Measurements from ENCODE around the gene GRIFIN. TPM values are rescaled to one million over a fixed set of nuclear protein-coding genes. Genes with fewer than 3 reads are reported as not detected.

The GRIFIN gene
- total RNA-seq, 2 donors from 2014 or later = not detected

- H3K36me3 ChIP-seq = no peaks in the 10 kb centered on the region
Observed at GRCh38 chr7:2436341-2437104, 39.7 kb downstream of the GRIFIN start.

DNA sequence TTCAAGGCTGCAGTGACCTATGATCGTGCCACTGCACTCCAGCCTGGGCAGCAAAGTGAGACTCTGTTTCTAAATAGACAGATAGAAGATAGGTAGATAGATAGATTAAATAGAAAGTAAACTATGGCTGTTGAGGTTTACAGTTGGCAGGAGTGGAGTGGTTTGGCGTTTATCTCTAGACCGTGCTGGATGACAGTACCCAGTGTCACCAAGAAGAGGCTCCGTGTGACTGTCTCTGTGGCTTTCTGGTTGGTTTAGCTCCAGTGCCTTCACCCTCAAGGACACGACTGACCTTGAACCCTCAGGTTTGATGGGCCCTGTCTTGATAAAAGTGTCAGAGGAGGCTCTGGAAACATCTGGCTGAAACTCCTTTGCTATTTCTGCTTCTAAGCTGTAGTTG lies 41.1 kb downstream of the GRIFIN start:
- WGBS = 89% methylated on average over 5 of the region's 5 CpGs
- no peak for DNase-seq (ENCODE audit: low spot score)
- Histone ChIP-seq H3K9me3 (no peaks in the 10 kb centered on the region), H3K4me1 (replicated peaks) (peaks cover 10% of the 10 kb centered on the region), H3K27me3 (replicated peaks; ENCODE audit: insufficient read depth) (no peaks in the 10 kb centered on the region), H3K4me3 (no peak overlapping the region), H3K27ac (no peak overlapping the region), H3K36me3 (no peaks in the 10 kb centered on the region)
- no peak for TF ChIP-seq POLR2AphosphoS5 (IDR thresholded peaks at IDR 0.05)
- TF ChIP-seq, protein P1, sequence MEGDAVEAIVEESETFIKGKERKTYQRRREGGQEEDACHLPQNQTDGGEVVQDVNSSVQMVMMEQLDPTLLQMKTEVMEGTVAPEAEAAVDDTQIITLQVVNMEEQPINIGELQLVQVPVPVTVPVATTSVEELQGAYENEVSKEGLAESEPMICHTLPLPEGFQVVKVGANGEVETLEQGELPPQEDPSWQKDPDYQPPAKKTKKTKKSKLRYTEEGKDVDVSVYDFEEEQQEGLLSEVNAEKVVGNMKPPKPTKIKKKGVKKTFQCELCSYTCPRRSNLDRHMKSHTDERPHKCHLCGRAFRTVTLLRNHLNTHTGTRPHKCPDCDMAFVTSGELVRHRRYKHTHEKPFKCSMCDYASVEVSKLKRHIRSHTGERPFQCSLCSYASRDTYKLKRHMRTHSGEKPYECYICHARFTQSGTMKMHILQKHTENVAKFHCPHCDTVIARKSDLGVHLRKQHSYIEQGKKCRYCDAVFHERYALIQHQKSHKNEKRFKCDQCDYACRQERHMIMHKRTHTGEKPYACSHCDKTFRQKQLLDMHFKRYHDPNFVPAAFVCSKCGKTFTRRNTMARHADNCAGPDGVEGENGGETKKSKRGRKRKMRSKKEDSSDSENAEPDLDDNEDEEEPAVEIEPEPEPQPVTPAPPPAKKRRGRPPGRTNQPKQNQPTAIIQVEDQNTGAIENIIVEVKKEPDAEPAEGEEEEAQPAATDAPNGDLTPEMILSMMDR (IDR thresholded peaks at IDR 0.05) = no peak
- TF ChIP-seq POLR2A (IDR thresholded peaks at IDR 0.05) = no peak
- intact Hi-C loops (cut with DNase I) = no loop called here

More at GRCh38 chr7:2436341-2437104, 39.7 kb downstream of the GRIFIN start:
- Histone ChIP-seq H3K27me3 (replicated peaks; ENCODE audit: insufficient read depth) (no peaks in the 10 kb centered on the region), H3K27ac (no peak overlapping the region), H3K4me1 (replicated peaks) (peaks cover 10% of the 10 kb centered on the region), H3K9me3 (no peaks in the 10 kb centered on the region), H3K4me3 (no peak overlapping the region)
- TF ChIP-seq, protein P1 (IDR thresholded peaks at IDR 0.05) = no peak
- TF ChIP-seq POLR2A (IDR thresholded peaks at IDR 0.05) (no peak), POLR2AphosphoS5 (IDR thresholded peaks at IDR 0.05) (no peak)
- intact Hi-C loops (cut with DNase I) = no loop called here
- 87% methylated on average over 25 of the region's 25 CpGs for WGBS
- DNase-seq (ENCODE audit: low spot score) = no peak

DNA sequence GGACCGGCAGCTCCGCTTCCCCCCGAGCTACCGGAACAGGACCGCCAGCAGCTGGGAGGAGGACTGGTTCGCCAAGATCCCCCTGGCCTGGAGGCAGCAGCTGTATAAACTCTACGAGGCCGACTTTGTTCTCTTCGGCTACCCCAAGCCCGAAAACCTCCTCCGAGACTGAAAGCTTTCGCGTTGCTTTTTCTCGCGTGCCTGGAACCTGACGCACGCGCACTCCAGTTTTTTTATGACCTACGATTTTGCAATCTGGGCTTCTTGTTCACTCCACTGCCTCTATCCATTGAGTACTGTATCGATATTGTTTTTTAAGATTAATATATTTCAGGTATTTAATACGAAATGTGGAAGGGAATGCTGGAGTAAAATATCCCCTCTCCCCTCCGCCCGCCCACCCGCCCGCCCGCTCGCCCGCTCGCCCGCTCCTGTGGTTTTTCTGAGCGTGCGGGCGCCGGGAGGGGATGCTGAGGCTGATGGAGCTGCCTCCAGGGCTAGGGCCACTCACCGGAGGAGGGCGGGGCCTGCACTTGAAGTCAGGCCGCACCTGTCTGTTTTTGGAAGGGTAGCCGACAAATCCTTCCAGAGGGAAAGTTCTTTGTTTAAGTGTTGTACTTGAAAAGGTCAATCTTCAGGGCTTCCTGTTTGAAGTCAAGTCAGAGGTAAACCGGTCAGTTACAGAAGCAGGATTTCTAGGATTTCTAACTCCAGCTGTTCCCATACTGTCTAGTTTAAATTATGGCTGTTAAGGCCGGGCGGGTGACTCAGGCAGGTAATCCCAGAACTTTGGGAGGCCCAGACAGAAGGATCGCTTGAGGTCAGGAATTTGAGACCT lies 42.3 kb downstream of the GRIFIN start:
- peaks cover 10% of the 10 kb centered on the region for H3K4me1 ChIP-seq (replicated peaks)
- TF ChIP-seq POLR2A (IDR thresholded peaks at IDR 0.05) (no peak), POLR2AphosphoS5 (IDR thresholded peaks at IDR 0.05) (no peak)
- TF ChIP-seq, protein P1 (IDR thresholded peaks at IDR 0.05) = no peak
- intact Hi-C loops (cut with DNase I) = no loop called here
- no peak overlapping the region for H3K4me3 ChIP-seq
- H3K36me3 ChIP-seq = no peaks in the 10 kb centered on the region
- WGBS = 98% methylated on average over 42 of the region's 42 CpGs
- no peak for DNase-seq (ENCODE audit: low spot score)
- H3K9me3 ChIP-seq = no peaks in the 10 kb centered on the region
- H3K27ac ChIP-seq = no peak overlapping the region
- no peaks in the 10 kb centered on the region for H3K27me3 ChIP-seq (replicated peaks; ENCODE audit: insufficient read depth)

GRCh38 chr7:2432910-2433712 lies 43.1 kb downstream of the GRIFIN start:
- WGBS = 96% methylated on average over 81 of the region's 85 CpGs
- Histone ChIP-seq H3K27me3 (replicated peaks; ENCODE audit: insufficient read depth) (no peaks in the 10 kb centered on the region), H3K36me3 (no peaks in the 10 kb centered on the region), H3K4me3 (no peak overlapping the region), H3K4me1 (replicated peaks) (peaks cover 5% of the 10 kb centered on the region), H3K9me3 (no peaks in the 10 kb centered on the region), H3K27ac (no peak overlapping the region)
- TF ChIP-seq, protein P1 (IDR thresholded peaks at IDR 0.05) = no peak
- TF ChIP-seq POLR2AphosphoS5 (IDR thresholded peaks at IDR 0.05) = no peak
- TF ChIP-seq POLR2A (IDR thresholded peaks at IDR 0.05) = no peak
- intact Hi-C loops (cut with DNase I) = no loop called here
- DNase-seq (ENCODE audit: low spot score) = no peak
